WTC11 (cell line): ENCODE results near the gene PPP2R2C. TPM values are rescaled to one million over a fixed set of nuclear protein-coding genes. Genes with fewer than 3 reads are reported as not detected.

Experiments
- ATAC-seq: fragments of 200-7000 bp; cut with Tn5 transposase; 2 replicates; pipeline ENCODE4 v1.10.0; 2021; ENCODE audit warnings: mild to moderate bottlenecking, moderate library complexity
- CTCF ChIA-PET: fragments of 300-600 bp; sonication (Branson Sonifier 250); formaldehyde crosslinking; loops from one replicate; lab custom pipeline; 2021; ENCODE audit warnings: antibody characterized with exemption; lab: Charles Lee
- POLR2A ChIA-PET: fragments of 350-600 bp; sonication (Branson Sonifier 250); formaldehyde crosslinking; loops from one replicate; lab custom pipeline; 2021; ENCODE audit warnings: antibody characterized with exemption; lab: Charles Lee
- DNase-seq: peaks from one replicate; pipeline ENCODE4 v3.0.0; 2021; ENCODE audit warnings: low spot score
- H3K27ac Mint-ChIP-seq: 2 replicates; pipeline ENCODE4 v1.8.0; 2021; ENCODE audit warnings: mixed read lengths
- H3K27me3 Mint-ChIP-seq: 2 replicates; pipeline ENCODE4 v1.8.0; 2021; ENCODE audit warnings: low read depth, mild to moderate bottlenecking, moderate library complexity, mixed read lengths
- H3K36me3 Mint-ChIP-seq: 2 replicates; pipeline ENCODE4 v1.8.0; 2021; ENCODE audit warnings: mixed read lengths
- H3K4me1 Mint-ChIP-seq: 2 replicates; pipeline ENCODE4 v1.8.0; 2022; ENCODE audit warnings: mixed read lengths
- H3K4me3 Mint-ChIP-seq: 2 replicates; pipeline ENCODE4 v1.8.0; 2021; ENCODE audit warnings: mild to moderate bottlenecking, moderate library complexity, mixed read lengths
- H3K9me3 Mint-ChIP-seq: 2 replicates; pipeline ENCODE4 v1.8.0; 2021; ENCODE audit warnings: mixed read lengths
- ARID4B ChIP-seq: sonication (generic); formaldehyde crosslinking; IDR thresholded peaks from 2 replicates; pipeline ENCODE4 v1.8.0; 2023; ENCODE audit warnings: missing genetic modification reagents, mild to moderate bottlenecking, borderline replicate concordance
- CBFB ChIP-seq: sonication (generic); formaldehyde crosslinking; IDR thresholded peaks from 2 replicates; pipeline ENCODE4 v1.8.1; 2022; ENCODE audit warnings: mild to moderate bottlenecking, low read depth, missing genetic modification reagents
- E2F5 ChIP-seq: sonication (generic); formaldehyde crosslinking; IDR thresholded peaks from 2 replicates; pipeline ENCODE4 v1.8.1; 2022; ENCODE audit warnings: mild to moderate bottlenecking, moderate library complexity, missing genetic modification reagents
- ELF4 ChIP-seq: sonication (generic); formaldehyde crosslinking; IDR thresholded peaks from 2 replicates; pipeline ENCODE4 v1.8.1; 2022; ENCODE audit warnings: low read depth, mild to moderate bottlenecking, moderate library complexity, missing genetic modification reagents
- ETV6 ChIP-seq: sonication (generic); formaldehyde crosslinking; IDR thresholded peaks from 2 replicates; pipeline ENCODE4 v1.8.1; 2022; ENCODE audit warnings: mild to moderate bottlenecking, missing genetic modification reagents
- JAZF1 ChIP-seq: fragments of 250-450 bp; sonication (Bioruptor Pico); IDR thresholded peaks from 2 replicates; pipeline ENCODE4 v1.9.0; 2021; ENCODE audit warnings: moderate library complexity, mild to moderate bottlenecking, inconsistent platforms
- MXD4 ChIP-seq: fragments of 250-450 bp; sonication (Bioruptor Pico); IDR thresholded peaks from 2 replicates; pipeline ENCODE4 v1.8.0; 2021; ENCODE audit warnings: mild to moderate bottlenecking, moderate library complexity, borderline replicate concordance
- NFATC4 ChIP-seq: fragments of 250-450 bp; sonication (Bioruptor Pico); IDR thresholded peaks from 2 replicates; pipeline ENCODE4 v1.9.0; 2021; ENCODE audit warnings: mild to moderate bottlenecking
- NFYB ChIP-seq: sonication (generic); formaldehyde crosslinking; conservative IDR thresholded peaks from 2 replicates; pipeline ENCODE4 v1.8.0; 2022; ENCODE audit warnings: low read depth, missing genetic modification reagents
- PRRX2 ChIP-seq: fragments of 250-450 bp; sonication (Bioruptor Pico); IDR thresholded peaks from 2 replicates; pipeline ENCODE4 v1.8.0; 2021; ENCODE audit warnings: mild to moderate bottlenecking
- RORB ChIP-seq: fragments of 250-450 bp; sonication (Bioruptor Pico); IDR thresholded peaks from 2 replicates; pipeline ENCODE4 v1.9.0; 2021; ENCODE audit warnings: mild to moderate bottlenecking
- SP1 ChIP-seq: sonication (generic); formaldehyde crosslinking; conservative IDR thresholded peaks from 2 replicates; pipeline ENCODE4 v1.8.1; 2022; ENCODE audit warnings: missing genetic modification reagents
- TCF7 ChIP-seq: sonication (generic); formaldehyde crosslinking; IDR thresholded peaks from 2 replicates; pipeline ENCODE4 v1.8.0; 2022; ENCODE audit warnings: mild to moderate bottlenecking, low read depth, missing genetic modification reagents, moderate library complexity
- ZNF263 ChIP-seq: sonication (generic); formaldehyde crosslinking; IDR thresholded peaks from 2 replicates; pipeline ENCODE4 v1.8.1; 2022; ENCODE audit warnings: low read depth, mild to moderate bottlenecking, moderate library complexity, missing genetic modification reagents
- ZNF423 ChIP-seq: fragments of 250-450 bp; sonication (Bioruptor Pico); IDR thresholded peaks from 2 replicates; pipeline ENCODE4 v2.1.2; 2022; ENCODE audit warnings: mild to moderate bottlenecking, moderate library complexity
- ZNF532 ChIP-seq: fragments of 250-450 bp; sonication (Bioruptor Pico); IDR thresholded peaks from 2 replicates; pipeline ENCODE4 v1.9.0; 2021; ENCODE audit warnings: mild to moderate bottlenecking, borderline replicate concordance
- total RNA-seq: library from RNA; stranded (reverse); gene quantifications from 3 replicates; pipeline ENCODE4 v1.2.3, GENCODE V29; 2021

The PPP2R2C gene
- total RNA-seq, 1 experiment from 2014 or later, result 11.5 TPM

- ChIA-PET POLR2A (no interaction called here), CTCF (interaction anchor here (1.0 kb wide), 1 partner anchor 32 kb away, joined by 4 read pairs; no protein-coding TSS in a partner anchor)
- Mint-ChIP-seq H3K27ac (no peak overlapping the region), H3K36me3 (peaks cover 29% of the 10 kb centered on the region), H3K4me1 (no peaks in the 10 kb centered on the region), H3K9me3 (no peaks in the 10 kb centered on the region), H3K27me3 (no peaks in the 10 kb centered on the region), H3K4me3 (no peak overlapping the region)
- no peak for DNase-seq
- ATAC-seq, result no peak
- TF ChIP-seq ZNF423 (CRISPR knock-in tag) (no peak), NFYB (CRISPR knock-in tag) (no peak), RORB (CRISPR knock-in tag) (no peak), MXD4 (no peak), ETV6 (CRISPR knock-in tag) (no peak), CBFB (no peak), ZNF263 (no peak), ELF4 (CRISPR knock-in tag) (no peak)
Measured at GRCh38 chr4:6298852-6299251, 173.6 kb downstream of the PPP2R2C start.

- TF ChIP-seq E2F5 (CRISPR knock-in tag) (no peak), NFATC4 (no peak), ARID4B (CRISPR knock-in tag) (no peak), SP1 (CRISPR knock-in tag) (no peak), TCF7 (CRISPR knock-in tag) (no peak), ZNF532 (CRISPR knock-in tag) (no peak), PRRX2 (no peak), JAZF1 (CRISPR knock-in tag) (no peak), ZNF263 (no peak)
- TF ChIP-seq, all 79 proteins: peak for 0
- no peak for ATAC-seq
- Mint-ChIP-seq H3K27ac (no peak overlapping the region; the same call in 1 of the 2 replicates), H3K27me3 (no peaks in the 10 kb centered on the region), H3K4me3 (no peak overlapping the region), H3K9me3 (no peaks in the 10 kb centered on the region), H3K36me3 (peaks cover 31% of the 10 kb centered on the region), H3K4me1 (no peaks in the 10 kb centered on the region)
- no peak for DNase-seq
- ChIA-PET POLR2A (no interaction called here), CTCF (interaction anchor here (0.8 to 1.2 kb wide), 4 partner anchors 11 to 47 kb away, joined by 3 to 6 read pairs (median 4); no protein-coding TSS in a partner anchor)
Measured at GRCh38 chr4:6298035-6298434, 174.4 kb downstream of the PPP2R2C start.
